ENCODE measurements around the gene ATRAID.

- TF ChIP-seq, protein P1, sequence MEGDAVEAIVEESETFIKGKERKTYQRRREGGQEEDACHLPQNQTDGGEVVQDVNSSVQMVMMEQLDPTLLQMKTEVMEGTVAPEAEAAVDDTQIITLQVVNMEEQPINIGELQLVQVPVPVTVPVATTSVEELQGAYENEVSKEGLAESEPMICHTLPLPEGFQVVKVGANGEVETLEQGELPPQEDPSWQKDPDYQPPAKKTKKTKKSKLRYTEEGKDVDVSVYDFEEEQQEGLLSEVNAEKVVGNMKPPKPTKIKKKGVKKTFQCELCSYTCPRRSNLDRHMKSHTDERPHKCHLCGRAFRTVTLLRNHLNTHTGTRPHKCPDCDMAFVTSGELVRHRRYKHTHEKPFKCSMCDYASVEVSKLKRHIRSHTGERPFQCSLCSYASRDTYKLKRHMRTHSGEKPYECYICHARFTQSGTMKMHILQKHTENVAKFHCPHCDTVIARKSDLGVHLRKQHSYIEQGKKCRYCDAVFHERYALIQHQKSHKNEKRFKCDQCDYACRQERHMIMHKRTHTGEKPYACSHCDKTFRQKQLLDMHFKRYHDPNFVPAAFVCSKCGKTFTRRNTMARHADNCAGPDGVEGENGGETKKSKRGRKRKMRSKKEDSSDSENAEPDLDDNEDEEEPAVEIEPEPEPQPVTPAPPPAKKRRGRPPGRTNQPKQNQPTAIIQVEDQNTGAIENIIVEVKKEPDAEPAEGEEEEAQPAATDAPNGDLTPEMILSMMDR (IDR thresholded peaks at IDR 0.05), result no peak
- no peak for TF ChIP-seq POLR2A (IDR thresholded peaks at IDR 0.05)
Observed at GRCh38 chr2:27209621-27210401, 2.0 kb upstream of the ATRAID start.
